Dermis blood vessel endothelial cell (primary cell): ENCODE data around the gene TULP3. TPM values are rescaled to one million over a fixed set of nuclear protein-coding genes. Genes with fewer than 3 reads are reported as not detected.

Source experiments
- DNase-seq: peaks from one replicate; pipeline ENCODE4 v3.0.0; 2010
- total RNA-seq: library from RNA; depleted of rRNA; stranded (reverse); fragments of >200 nt; gene quantifications from 2 replicates; pipeline ENCODE4 v1.2.3, GENCODE V29; 2014

Gene TULP3
- total RNA-seq, 1 donor from 2014 or later: 18.4 TPM

DNA sequence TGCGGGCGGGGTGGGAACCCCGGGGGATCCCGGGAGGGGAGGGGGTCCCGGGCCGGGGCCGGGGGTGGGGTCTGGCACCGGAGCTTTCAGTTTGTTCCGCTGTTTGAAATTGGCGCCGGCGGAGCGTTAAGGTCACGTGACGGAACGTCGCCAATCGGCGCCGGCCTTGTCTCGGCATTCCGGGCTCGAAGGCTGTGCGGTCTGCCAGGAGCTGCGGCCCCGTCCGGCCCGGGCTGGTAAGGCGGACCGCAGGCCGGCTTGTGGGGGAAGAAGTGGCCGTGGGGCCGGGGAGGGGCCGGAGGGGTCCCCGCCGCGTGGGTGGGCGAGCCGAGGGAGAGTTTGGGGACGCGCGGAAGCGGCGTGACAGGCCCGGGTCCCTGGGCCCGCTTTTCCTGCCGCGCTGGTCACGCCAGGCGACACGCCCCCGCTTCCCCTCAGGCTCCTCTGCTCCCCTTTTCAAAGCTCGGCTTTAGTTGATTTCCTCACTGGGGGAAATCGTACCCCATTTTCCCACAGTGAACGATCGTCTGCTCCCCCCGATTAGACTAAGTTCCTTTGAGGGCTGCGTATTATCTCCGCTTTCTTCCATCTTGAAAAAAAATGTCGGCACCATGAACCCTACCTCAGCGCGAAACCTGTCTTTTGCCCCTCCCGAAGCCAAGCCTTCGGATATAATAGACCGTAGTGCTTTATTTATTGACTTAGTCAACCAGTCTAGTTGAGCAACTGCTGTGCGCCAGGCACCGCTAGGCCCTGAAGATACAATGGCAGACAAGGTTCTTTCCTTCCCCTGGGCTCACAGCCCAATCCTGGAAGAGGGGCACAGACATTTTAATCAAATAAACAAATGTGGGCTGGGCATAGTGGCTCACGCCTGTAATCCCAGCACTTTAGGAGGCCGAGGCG is 13.4 kb upstream of the TULP3 start, which contains the start of the genes FOXM1 and RHNO1:
FOXM1 (minus strand) TSS at position 128 of the 906 bp plus-strand sequence. CDS start 2,696 bp downstream, outside the sequence.
RHNO1 (plus strand) TSS at position 177 of the 906 bp plus-strand sequence. CDS start 8,144 bp downstream, outside the sequence.
- DNase-seq: peak; percentile 93

DNA sequence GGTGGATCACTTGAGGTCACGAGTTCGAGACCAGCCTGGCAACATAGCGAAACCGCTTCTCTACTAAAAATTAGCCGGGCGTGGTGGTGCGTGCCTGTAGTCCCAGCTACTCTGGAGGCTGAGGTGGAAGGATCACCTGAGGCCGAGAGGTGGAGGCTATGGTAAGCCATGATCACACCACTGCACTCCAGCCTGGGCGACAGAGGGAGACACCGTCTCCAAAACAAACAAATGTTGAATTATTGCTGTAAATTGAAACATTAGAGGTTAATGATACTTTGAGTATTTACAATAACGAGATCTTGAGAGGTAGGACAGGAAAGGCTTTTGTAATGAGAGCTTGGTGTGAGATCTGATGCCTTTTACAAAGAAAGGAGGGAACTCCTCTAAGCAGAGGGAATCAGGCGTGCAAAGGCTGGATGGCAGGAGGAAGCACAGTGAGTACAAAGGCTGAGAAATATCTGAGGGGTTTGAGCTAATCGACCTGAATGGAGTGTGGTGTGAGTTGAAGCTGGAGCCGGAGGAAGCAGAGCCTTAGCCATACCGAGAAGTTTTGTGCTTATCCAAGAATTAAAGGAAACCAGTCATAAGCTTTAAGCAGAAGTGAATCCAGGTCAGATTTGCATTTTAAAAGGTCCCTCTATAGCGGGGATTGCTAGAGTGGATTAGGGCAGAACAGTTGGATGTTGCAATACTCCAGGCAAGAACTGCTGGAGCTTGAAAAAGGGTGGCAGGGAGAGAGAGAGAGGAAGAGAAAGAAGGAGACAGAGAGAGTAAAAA is 12.5 kb upstream of the TULP3 start:
- peak; percentile 33 for DNase-seq

DNA sequence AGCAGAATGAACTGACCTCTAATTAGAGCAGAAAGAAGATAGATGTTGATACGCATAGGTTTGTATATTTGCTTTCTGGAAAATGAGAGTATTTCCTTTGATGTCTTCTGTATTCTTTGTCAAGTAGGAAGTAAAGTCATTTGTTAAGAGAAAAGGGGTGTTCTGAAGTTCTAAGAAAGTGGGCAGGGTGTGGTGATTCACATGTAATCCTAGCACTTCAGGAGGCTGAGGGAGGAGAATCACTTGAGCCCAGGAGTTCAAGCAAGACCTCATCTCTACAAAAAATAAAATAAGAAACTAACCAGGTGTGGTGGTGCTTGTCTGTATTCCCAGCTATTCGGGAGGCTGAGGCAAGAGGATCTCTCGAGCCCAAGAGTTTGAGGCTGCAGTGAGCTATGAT is 10.8 kb upstream of the TULP3 start:
- no peak for DNase-seq

GRCh38 chr12:2884810-2885209 is 5.9 kb upstream of the TULP3 start:
- no peak for DNase-seq

- DNase-seq: no peak
Observed at GRCh38 chr12:2886768-2887450, 3.8 kb upstream of the TULP3 start.

GRCh38 chr12:2890001-2890387 is 697 bp upstream of the TULP3 start:
- DNase-seq: no peak

GRCh38 chr12:2891240-2892053 is 756 bp downstream of the TULP3 start:
- peak; percentile 67 for DNase-seq

DNA sequence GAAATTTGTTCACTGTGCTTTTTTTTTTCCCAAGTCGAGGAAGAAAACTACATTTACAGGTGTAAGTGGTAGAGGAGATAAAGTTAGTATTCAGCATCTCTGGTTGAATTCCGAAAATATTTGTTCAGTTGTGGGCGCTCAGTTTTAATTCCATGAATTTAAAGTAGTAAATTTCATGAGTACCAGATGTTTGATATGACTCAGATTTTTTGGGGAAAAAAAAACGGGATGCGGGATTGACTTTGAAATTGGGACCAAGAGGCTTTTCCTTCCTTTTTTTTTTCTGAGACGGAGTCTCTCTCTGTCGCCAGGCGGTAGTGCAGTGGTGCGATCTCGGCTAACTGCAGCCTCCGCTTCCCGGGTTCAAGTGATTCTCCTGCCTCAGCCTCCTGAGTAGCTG is 1.6 kb downstream of the TULP3 start:
- DNase-seq: no peak

DNA sequence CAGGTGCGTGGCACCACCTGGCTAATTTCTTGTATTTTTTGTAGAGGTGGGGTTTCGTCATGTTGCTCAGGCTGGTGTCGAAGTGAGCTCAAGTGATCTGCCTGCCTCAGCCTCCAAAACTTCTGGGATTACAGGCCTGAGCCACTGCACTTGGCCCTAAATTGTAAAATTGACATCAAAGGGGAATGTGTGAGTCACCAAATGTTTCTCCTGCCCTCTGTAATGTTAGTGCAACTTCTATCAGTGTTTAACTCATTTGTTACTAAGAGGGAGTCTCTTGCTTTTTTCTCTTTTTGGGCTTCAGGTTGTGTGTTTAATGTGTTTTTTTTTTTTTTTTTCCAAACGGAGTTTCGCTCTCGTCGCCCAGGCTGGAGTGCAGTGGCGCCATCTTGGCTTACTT is 2.3 kb downstream of the TULP3 start:
- DNase-seq: peak; percentile 36

GRCh38 chr12:2895051-2895451 is 4.4 kb downstream of the TULP3 start:
- DNase-seq: no peak

GRCh38 chr12:2895511-2895910 is 4.8 kb downstream of the TULP3 start:
- no peak for DNase-seq

DNA sequence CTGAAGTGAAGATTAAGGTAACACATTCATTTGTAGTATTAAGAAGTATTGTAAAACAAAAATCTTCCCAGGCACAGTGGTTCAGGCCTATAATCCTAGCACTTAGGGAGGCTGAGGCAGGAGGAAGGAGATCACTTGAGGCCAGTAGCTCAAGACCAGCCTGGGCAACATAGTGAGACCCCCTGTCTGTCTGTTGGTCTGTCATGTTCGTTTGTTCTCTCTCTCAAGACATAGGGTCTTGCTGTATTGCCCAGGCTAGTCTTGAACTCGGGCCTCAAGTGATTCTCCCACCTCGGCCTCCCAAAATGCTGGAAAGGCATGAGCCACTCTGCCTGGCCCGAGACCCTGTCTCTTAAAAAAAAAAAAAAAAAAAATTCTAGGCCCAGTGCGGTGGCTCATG is 6.7 kb downstream of the TULP3 start:
- no peak for DNase-seq

DNA sequence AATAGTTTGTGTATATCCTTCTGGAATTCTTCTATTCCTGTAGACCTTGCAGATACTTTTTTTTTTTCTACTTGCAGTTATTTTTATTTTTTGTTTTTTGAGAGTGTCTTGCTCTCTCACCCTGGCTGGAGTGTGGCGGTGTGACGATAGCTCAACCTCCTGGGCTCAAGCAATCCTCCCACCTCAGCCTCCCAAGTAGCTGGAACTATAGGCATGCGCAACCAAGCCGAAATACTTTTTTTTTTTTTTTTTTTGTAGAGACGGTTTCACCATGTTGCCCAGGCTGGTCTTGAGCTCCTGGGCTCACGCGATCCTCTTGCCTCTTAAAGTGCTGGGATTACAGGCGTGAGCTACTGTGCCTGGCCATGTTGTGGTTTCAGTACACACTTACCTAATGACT is 10.0 kb downstream of the TULP3 start:
- no peak for DNase-seq

DNA sequence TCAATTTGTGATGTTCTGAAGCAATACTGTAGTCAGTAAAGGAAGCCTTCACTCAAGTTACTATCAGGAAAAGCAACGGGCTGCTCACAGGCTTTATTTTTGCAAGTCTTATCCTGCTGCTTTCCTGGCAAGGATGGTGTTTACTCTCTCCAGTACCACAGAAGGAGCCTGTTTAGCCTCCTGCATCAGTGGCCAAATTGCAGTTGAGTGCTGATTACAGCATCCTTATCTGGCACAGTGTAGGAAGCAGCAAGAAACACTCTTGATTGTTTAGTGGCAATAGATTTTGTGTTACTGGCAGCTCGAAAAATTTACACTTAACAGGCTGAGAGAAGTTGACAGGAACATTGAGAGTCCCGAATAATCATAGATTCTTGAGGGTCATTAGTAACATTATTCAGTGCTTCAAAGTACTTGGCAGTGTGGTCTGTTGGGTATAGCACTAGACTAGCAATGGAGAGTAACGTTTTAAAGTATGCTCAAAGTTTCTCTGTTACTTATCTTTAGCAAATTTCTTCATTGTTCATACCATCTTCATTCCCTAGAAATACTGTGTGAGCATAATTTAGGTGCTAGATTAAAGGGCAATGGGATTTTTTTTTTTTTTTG is 11.7 kb downstream of the TULP3 start:
- no peak for DNase-seq

DNA sequence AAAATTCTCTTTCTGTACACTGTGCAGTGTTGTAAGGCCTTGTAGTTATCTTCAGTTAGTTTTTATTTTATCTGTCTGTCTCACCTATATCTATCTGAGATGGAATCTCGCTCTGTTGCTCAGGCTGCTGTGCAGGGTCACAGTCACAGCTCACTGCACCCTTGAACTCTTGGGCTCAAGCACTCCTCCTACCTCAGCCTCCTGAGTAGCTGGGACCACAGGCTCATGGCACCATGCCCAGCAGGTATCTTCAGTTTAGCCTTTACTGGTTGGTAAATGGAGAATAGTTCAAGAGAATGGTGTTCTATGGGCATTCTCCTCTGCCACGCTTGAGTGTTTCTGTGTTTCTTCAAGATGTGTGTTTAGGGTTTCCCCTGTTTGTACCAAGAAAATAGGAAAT is 13.6 kb downstream of the TULP3 start:
- DNase-seq: no peak

DNA sequence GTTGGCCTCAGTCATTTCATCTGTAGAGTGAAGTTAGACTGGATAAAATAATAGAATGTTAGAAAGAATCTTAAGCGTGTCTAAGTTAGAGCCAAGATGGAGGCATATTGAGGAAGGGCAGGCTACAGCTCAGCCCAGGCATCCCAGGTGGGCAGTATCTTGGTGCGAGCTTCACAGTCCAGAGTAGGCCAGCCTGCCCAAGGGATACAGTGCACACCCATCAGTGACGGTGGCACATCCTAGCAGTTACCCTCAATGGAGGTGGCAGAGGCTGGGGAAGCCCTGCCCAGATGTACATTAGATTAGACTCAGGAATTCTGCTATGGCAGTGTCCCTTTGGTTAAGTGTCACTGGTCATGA is 21.5 kb downstream of the TULP3 start:
- no peak for DNase-seq

DNA sequence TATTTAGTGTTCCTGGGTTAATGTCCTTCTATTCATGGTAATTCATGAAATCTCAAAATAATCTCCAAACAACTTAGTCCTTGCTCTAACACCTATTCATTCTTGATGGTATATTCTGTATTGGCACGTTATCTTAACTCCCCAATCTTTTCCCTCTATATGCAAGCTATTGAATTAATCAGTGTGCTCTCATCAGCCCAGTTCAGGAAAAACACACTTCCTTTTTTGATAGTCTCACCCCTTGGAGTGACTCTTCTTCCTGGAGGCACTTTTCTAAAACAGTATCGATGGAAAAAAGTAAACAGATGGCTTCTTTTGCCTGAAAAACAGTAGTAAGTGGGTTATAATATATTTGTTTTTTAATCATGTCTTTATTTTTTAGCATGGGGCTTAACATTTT is 28.6 kb downstream of the TULP3 start:
- DNase-seq: peak; percentile 79

DNA sequence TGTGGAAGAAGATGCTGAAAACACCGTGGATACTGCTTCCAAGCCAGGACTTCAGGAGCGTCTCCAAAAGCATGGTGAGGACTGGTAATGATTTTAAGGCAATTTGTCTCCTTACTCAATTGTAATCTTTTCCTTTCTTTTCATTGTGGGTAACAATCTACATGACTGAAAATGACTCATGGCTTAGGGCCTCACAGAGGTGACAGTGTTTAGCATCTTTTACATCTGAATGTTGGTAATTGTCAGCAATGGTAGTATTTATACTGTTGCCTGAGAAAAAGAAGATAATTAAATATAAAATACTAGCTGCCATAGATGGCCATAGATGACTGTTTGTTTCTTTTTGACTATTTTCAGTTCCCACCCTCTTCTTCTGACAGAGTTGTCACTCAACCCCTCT is 31.6 kb downstream of the TULP3 start:
- no peak for DNase-seq

- DNase-seq: no peak
Observed at GRCh38 chr12:2923057-2923456, 32.4 kb downstream of the TULP3 start.

GRCh38 chr12:2924019-2924418 is 33.3 kb downstream of the TULP3 start:
- no peak for DNase-seq

DNA sequence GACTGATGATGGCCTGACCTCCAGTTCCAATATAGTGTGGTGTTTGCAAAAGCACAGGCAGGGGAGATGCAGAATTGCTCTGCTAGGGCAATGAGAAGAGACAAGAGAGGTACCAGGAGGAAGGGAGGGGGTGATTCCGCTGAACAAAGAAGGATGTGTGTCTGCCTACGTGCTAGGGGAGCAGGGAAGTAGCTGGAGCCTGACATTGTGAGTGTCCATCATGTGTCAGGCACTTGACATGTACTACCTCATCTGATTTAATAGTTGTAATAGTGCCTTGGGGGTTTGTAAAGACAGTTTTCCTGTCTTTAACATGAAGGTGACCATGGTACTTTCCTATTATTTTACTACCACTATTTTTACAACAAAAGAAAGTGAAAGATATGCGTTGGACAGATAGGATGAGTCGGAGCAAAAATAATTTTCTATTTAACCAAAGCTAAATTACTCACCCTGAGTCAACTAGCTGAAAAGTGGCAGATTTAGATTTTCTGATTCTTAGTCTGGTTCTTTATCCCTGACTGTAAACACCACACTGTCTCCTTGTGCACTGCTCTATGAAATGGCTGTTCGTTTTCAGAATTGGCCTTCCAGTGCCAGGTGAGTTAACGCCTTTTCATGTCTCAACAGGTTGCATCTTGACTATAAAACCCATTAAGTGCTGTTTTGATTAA is 34.8 kb downstream of the TULP3 start:
- no peak for DNase-seq
